Measurements from ENCODE around the gene SBF2.

The SBF2 gene

DNA sequence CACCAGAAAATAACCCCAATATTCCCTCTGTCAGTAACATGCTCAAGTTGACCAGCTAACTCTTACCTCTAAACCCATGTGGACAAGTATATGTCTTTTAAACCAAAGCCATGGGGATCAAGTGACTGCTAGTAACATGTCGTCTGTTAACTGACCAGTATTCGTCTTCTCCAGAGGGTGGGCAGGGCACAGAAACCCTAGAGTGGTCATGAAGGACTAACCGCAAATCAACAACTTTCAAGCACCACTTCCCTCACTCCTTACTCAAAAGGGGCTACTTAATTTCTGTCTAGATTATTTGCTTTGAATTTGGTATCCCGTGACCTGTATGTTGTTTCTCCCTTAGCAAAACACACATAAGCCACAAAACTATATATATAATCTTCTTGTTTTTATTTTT lies 336.9 kb downstream of the SBF2 start:
- no peaks in the 10 kb centered on the region for H3K36me3 ChIP-seq
- H3K9me3 ChIP-seq (ENCODE audit: severe bottlenecking) = no peaks in the 10 kb centered on the region
- TF ChIP-seq CTCF (IDR thresholded peaks at IDR 0.05; ENCODE audit: low read depth, low read length) = no peak
- no peaks in the 10 kb centered on the region for H3K27me3 ChIP-seq (ENCODE audit: insufficient read depth, low read depth, severe bottlenecking)
- no peak overlapping the region for H3K27ac ChIP-seq
- DNase-seq = no peak
- H3K4me3 ChIP-seq (ENCODE audit: low read depth, low read length) = no peak overlapping the region

GRCh38 chr11:9956483-9956882 lies 337.5 kb downstream of the SBF2 start:
- Histone ChIP-seq H3K27me3 (ENCODE audit: insufficient read depth, low read depth, severe bottlenecking) (no peaks in the 10 kb centered on the region), H3K4me3 (ENCODE audit: low read depth, low read length) (no peak overlapping the region), H3K9me3 (ENCODE audit: severe bottlenecking) (no peaks in the 10 kb centered on the region), H3K27ac (no peak overlapping the region), H3K36me3 (no peaks in the 10 kb centered on the region)
- TF ChIP-seq CTCF (IDR thresholded peaks at IDR 0.05; ENCODE audit: low read depth, low read length) = no peak
- DNase-seq = no peak

GRCh38 chr11:9955391-9955790 lies 338.6 kb downstream of the SBF2 start:
- no peak overlapping the region for H3K27ac ChIP-seq

GRCh38 chr11:9953994-9954626 lies 339.9 kb downstream of the SBF2 start:
- no peak for TF ChIP-seq CTCF (IDR thresholded peaks at IDR 0.05; ENCODE audit: low read depth, low read length)
- Histone ChIP-seq H3K4me3 (ENCODE audit: low read depth, low read length) (no peak overlapping the region), H3K9me3 (ENCODE audit: severe bottlenecking) (no peaks in the 10 kb centered on the region), H3K27me3 (ENCODE audit: insufficient read depth, low read depth, severe bottlenecking) (no peaks in the 10 kb centered on the region), H3K27ac (no peak overlapping the region), H3K36me3 (no peaks in the 10 kb centered on the region)
- no peak for DNase-seq

More at GRCh38 chr11:9955391-9955790, 338.6 kb downstream of the SBF2 start:
- Histone ChIP-seq H3K36me3 (no peaks in the 10 kb centered on the region), H3K4me3 (ENCODE audit: low read depth, low read length) (no peak overlapping the region), H3K9me3 (ENCODE audit: severe bottlenecking) (no peaks in the 10 kb centered on the region), H3K27me3 (ENCODE audit: insufficient read depth, low read depth, severe bottlenecking) (no peaks in the 10 kb centered on the region)
- no peak for TF ChIP-seq CTCF (IDR thresholded peaks at IDR 0.05; ENCODE audit: low read depth, low read length)
- no peak for DNase-seq

- Histone ChIP-seq H3K36me3 (no peaks in the 10 kb centered on the region), H3K9me3 (ENCODE audit: severe bottlenecking) (no peaks in the 10 kb centered on the region), H3K27me3 (ENCODE audit: insufficient read depth, low read depth, severe bottlenecking) (no peaks in the 10 kb centered on the region), H3K4me3 (ENCODE audit: low read depth, low read length) (no peak overlapping the region), H3K27ac (no peak overlapping the region)
- no peak for TF ChIP-seq CTCF (IDR thresholded peaks at IDR 0.05; ENCODE audit: low read depth, low read length)
- peak; percentile 29 for DNase-seq
Observed at GRCh38 chr11:9952511-9953196, 341.4 kb downstream of the SBF2 start.

Measured in WERI-Rb-1 (cell line).